K562 treated with DMSO at 1 percent for 48 hours (cell line): ENCODE measurements around the gene RIPK4. TPM values are rescaled to one million over a fixed set of nuclear protein-coding genes. Genes with fewer than 3 reads are reported as not detected.

Experiments
- total RNA-seq: library from RNA; unstranded; fragments of 300-600 nt; gene quantifications from 2 replicates; pipeline ENCODE4 v1.2.3, GENCODE V29; 2022; ENCODE audit warnings: low replicate concordance; ENCODE audit errors: extremely low read depth

RIPK4 gene
- not detected in 2 replicates for total RNA-seq

DNA sequence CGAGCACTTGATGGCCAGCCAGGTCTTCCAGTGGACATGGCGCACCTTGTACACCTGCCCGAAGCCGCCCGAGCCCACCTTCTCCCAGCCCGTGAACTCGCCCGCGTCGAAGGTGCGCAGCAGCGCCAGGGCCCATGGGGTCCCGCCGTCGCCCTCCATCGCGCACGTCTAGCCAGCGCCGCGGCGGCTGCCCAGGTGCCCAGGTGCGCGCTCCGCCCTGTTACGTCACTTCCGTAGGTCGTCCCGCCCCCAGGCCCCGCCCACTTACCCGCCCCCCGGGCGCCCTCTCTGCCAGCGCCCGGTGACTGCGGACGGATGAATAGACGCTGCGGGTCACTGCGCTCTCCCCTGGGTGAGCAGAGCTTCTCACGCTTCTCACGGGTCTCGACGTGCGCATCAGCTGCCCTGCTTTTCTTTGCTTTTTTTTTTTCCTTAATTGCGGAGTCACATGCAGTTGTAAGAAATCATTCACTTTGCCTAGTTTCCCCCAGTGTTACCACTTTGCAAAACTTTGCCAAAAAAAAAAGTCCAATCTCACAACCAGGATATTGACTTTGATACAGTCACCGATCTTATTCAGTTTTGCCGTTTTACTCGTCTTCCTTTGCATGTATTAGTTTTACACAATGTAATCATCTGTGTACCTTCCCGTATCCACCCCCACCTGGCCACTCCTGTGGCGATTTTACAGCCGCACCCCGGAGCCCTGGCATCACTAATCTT, at the start of gene RIPK4:
Gene RIPK4 (minus strand): TSS at position 170 of the 723 bp plus-strand sequence. CDS start 11 bp downstream, at position 159.

Other genes starting within 250 kb of the RIPK4 start
- not detected in 2 replicates for gene PRDM15, start 112.3 kb upstream of the RIPK4 start, total RNA-seq
- not detected in 2 replicates for gene C2CD2, start 187.0 kb upstream of the RIPK4 start, total RNA-seq
- not detected in 2 replicates for gene ZBTB21, start 243.3 kb upstream of the RIPK4 start, total RNA-seq